T-helper 1 cell (primary cell): ENCODE data around the gene UNC5B.

ENCODE experiments used
- DNase-seq, 5 donors: peaks; one replicate each; pipeline ENCODE4 v3.0.0-alpha.2; 2012 to 2020

UNC5B gene

DNA sequence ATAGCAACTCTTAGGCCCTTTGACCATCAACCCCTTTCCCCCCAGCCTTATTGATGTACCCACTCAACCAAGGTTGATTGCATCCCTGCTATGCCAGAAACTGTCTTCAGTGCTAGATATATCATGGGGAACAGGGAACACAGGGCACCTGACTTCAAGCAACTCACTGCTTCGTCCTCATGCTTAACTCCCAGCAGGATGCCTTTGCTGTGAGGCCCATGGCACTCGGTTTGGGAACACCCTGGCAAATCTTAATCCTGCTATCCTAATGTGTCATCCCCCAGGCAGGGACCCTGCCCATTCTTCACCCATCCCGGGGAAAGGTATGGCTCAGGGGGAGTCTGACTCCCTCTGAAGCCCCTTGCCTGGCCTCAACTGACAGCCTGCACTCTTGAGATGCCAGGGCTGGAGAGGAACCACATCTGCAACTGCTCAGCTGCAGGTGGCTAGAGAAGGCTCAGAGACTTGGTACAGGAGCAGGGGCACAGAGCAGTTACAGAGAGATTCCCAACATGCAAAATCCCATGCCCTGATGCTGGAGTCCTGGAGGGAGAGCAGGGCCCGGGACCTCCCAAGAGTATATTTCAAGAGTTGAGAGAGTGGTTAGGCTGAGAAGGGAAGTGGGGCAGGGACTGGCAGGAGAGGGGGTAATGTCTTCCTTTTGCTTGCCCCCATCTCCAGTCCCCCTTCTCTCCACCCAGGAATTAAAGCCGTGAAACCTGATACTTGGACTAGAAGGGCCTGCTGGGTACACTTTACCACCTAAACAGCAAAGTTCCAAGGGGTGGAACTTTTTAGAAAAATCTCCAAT lies 2.4 kb upstream of the UNC5B start:
- DNase-seq, result no peak

DNA sequence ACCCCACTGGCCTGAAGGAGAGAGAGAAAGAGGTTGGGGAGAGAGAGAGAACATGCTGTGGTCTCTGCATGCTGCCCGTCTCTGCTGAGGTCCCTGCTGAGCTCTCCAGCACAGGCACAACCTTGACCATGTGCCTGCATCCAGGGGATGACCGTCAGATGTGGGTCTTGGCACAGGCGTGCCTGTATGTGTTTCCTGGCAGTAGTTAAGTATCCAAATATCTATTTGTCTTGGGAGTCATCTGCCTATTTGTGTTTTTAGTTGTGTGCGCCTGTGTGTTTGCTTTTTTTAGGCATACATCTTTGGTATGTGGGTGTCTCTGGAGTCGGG lies 1.9 kb upstream of the UNC5B start:
- no peak for DNase-seq

DNA sequence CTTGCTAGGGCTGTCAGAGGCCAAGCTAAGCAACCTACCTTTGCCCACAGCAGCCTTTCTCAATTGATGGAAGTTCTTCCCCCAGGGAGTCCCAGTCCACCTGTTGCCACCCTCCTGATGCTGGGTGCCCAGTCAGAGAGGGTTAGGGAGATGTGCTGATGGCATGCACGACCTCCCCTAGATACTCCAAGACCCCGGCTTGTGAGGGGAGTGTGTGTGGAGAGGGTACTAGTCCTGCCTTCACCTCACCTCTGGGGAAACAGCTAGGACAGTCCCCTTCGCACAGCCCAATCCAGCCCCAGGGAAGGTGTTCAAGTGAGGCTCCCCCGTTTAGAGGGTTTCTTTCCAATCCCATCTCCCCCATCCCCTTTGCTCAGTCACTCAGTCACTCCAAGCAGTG lies 1.3 kb upstream of the UNC5B start:
- no peak for DNase-seq

DNA sequence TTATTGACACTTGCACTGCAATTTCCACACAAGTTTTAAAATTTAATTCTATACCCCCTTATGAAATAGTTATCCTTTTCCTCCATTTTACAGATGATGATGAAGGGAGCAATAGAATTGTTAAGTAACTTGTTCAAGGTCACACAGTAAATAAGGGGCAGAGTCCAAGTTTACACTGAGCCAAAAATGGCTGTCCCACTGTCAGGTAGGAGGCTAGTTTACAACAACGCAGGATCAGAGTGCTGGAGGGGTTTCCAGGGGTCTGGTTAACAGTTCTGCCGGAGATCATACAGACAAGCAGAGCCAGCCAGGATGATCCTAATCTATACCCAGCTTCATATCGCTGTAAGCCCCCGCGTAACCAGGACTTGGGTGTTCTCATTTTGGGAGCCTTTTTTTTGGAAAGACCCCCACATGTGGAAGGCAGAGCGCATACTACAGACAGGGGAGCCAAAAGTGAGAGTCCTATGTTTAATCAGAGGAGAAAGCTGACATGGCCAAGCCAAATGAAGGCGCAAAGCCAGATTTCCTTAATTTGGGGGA lies 524 bp upstream of the UNC5B start:
- no peak for DNase-seq

DNA sequence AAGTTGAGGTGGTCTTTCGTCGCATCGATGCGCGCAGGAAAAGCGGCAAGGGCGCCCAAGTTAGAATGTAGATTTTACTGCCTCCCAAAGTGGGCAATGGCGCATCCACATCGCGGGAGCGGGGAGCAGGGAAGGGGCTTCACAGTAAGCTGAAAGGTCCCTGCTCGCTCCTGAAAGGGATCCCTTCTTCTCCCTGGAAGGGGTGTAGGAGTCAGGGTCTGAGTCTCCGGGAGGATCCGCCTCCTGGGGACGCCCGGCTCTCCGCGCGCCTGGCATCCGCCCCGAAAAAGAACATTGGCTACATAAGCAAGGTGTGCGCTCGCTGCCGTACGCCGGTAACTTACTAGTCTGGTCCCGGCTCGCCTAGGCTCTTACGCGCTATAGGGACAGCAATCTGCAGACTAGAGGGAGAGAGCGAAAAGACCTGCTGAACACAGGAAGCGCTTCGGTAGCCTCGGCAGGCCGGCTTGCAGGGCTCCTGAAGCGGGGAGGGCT lies 804 bp downstream of the UNC5B start:
- peak in 1 of 5 donors; percentile 29 for DNase-seq

DNA sequence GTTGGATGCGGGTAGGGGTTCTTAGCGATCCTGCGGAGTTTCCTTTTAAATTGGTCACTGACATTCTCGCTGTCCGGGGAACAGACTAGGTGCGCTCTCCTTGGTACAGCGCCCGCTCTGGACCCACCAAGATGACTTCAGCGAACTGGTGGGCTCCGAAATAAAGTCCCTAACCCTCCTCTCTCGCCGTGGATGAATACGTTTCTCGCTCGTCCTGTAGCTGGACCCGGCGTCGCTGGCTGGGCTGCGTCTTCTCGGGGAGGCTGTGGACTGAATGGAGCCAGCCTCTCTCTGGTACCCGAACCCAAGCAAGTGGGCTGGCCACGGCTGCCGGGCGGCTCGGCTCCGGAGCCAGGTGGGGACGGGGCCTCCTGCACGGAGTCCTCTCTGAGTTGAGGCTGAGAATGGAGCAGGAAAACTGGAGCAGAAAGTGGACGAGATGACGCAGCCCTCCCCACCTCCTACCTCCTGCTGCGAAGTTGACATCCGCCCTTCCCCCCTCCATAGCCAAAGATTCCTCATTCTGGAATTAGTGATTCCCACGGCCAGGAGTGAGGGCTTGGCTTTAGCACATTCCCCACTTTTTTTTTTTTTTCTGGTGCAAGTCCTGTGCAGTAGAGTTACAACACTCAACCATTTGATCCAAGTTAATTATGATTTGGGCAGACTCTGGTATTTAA lies 1.5 kb downstream of the UNC5B start:
- DNase-seq, result no peak

DNA sequence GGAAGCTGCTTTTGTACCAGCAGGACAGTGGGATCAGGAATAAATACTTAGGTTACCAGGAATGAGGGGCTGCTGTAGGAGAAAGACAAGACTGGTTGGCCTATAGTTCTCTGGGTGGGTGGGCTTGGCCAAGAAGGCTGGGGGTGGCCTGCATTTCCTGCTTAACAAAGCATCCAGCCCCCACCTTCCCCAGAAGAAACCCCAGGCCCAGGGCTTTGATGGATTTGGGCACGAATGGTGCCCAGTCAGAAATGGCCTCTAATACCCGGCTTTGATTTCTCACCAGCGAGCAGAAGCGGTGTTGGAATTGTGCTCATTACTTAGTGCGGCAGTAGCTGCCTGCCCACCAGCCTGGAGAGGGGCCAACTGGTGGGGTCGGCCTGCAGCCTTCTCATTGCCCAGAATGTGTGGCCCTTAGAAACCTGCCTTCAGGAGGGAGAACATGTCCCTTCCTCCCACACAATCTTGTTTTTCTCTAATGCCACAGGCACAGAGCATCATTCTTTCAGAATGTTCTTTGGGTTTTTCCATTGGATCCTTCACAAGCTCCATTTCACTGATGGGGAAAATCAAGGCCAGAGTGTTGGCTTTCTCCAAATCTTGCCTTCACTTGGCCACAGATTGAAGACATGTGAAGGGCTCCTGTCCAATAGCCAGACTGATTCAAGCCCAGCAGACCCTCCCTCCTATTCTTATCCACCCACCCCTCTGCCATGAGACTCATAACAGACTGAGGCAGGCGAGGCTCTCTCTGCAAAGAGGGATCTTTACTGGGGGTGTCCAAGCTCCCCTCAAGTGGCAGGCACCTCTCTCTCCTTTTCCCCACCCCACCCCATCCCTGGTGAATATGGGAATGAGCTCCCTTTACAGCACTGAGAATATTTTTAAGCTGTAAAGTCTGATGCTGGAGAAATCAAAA lies 2.5 kb downstream of the UNC5B start:
- no peak for DNase-seq

DNA sequence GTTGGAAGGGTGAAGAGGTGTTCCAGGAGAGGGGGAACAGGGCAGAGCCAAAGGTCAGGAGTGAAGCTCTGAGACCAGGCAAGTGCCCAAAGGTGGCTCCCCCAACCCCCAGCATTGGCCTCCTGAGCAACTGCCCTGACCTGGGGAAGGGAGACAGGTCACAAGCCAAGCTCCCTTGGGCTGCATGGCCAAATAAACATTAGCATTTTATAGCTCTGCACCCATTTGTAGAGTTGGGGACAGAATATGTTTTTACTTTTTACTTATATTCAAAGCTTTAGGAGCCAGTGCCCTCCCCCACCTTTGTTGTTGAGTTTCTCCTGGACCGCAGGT lies 4.0 kb downstream of the UNC5B start:
- DNase-seq, result no peak

DNA sequence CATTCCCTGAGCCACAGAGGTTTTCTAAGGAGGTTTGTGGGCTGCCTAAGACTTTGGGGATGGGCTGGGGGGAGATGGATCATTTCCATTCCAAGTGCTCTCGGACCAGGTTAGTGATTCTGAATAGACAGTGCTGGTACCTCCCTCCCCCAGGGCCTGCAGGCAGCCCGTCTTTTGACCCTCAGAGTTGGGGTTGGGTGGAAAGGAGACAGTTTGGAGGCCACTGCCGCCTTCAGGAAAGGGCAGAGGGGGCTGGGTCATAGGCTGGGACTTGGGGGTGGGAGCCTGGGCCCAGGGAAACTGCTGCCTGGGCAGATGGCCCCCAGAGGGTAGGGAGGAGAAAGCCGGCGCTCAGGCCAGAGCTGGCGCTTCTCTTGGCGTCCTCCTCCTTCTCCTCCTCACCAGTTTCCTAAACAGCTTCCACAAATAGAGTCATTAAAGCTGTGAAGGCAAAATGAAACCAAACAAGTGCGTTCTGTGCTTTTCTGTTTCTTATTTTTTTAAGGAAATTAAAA lies 4.4 kb downstream of the UNC5B start:
- no peak for DNase-seq

DNA sequence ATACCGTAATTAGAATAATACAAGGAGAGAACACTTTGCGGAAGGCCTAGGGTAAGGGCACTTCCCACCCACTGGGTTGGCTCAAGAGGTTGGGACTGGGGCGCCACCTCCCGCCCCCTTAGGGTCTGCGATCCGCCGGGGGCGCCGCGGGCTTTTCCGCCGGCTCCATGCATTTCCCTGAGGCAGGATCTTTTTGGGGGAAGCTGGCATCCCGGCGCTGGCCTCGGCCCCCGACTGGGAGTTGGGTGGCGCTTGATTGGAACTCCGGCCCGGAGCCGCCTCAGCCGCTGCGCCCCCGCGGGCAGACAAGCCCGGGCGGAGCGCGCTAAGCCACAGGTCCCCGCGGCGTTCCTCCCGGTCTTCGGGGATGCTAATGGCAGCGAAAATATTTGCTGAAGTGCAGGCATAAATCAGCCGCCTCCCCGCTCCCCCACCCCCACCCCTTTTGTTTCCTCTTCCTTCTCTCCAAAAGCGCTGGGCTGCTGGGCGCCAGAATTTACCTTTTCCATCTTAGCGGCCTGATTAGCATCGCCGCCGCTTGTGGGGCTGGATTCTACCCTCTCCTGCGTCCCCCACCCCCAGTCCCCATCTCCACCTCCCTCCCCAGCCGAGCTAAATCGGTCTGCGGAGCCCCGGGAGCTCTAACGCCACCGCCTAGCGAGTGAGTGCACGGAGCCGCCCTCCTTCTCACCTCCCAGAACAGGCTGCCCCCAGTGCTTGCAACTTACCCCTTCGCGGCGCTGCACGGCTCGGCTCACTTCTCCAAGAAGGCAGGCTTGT lies 5.1 kb downstream of the UNC5B start:
- DNase-seq, result no peak

DNA sequence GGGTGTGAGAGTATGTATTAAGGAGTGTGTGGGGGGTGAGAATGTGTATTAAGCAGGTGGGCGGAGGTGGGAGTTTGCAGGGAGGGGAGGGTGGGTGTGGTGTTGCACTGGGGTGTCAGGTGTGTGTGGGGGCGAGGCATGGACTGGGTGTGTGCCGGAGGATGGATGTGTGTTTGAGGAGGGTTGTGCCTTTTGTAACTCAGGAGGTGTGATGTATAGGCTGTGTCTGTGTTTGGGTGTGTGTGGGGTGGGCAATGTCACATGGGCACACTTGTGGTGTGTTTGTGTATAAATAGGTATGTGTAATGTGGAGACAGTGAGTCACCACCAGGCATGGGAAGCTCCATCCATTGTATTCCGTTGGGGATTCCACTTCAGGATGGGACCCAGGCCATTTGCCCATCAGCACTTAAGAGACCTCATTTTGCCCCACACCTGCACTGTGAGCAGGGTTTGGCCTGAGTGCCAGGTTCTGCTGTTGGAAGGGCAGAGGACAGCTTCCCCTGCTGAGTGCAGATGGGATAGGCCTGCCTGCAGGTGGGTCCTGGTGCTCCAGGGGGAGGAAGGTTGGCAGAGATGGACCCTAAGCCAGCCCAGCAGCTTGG lies 5.8 kb downstream of the UNC5B start:
- no peak for DNase-seq

DNA sequence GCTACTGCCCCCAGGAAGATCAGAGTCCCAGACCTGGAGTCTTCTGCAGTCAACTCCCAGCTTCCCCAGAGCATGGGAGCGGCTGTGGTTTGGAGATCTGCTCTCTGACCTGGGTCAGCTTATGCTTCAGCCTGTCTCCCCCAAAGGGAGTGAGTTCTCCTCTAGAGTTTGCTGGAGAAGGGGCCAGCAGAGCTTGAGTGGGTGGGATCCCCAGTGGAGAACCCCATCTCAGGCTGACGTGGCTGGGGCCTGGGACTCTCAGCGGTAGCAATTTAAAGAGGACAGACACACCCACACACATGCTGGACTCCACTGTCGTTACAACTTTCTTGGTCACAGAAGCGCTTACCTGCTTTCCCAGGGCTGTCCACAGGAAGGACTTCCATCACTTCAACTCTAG lies 6.3 kb downstream of the UNC5B start:
- no peak for DNase-seq

DNA sequence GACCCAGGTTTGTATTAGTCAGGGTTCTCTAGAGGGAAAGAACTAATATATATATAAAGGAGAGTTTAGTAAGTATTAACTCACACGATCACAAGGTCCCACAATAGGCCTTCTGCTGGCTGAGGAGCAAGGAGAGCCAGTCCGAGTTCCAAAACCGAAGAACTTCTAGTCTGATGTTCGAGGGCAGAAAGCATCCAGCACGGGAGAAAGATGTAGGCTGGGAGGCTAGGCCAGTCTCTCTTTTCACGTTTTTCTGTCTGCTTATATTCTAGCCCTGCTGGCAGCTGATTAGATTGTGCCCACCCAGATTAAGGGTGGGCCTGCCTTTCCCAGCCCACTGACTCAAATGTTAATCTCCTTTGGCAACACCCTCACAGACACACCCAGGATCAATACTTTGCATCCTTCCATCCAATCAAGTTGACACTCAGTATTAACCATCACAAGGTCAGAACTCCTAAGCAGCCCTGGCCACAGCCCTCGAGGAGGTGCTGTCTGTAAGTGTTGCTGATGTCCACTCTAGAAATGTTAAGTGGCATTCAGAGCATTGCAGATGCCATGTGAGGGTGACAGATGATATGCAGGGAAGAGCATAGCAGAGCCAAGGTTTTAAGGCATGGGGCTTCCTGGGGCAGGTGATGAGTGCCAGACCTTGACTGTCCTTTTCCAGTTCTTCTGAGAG lies 7.0 kb downstream of the UNC5B start:
- DNase-seq, result peak in 1 of 5 donors; percentile 2

DNA sequence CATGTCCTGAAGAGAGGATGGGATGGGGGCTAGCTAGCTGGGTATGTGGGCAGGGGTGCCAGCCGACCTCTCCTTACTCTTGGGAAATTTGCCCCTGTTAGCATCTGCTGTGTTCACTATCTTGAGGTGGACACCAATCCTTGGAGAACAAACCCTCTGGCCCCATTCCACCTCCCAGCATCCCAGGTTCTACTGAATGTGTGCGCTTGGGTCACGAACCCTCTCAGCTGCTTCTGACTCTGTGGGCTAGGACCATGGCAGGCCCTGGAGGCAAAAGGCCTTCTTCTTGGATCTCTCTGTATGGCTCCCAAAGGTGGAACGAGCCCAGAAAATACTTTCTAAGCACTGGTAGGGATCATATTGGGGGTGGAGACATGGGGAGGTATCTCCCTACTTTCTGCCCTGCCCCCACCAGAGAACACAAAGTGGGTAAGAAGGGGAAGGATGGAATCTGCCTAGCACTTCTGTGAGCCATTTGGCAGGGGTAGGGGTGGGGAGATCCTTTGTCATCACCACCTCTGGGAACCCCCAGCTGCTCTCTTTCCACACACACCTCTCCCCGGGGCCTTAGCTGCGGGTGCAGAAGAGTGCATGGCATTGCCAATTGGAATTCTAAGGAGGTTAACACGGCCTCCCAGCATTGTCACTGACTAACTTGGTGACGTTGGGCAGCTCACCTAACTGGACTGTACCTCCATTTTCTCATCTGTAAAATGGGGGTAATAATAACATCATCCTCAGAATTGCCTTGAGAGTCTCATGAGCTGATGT lies 7.7 kb downstream of the UNC5B start:
- DNase-seq, result peak in 1 of 5 donors; percentile 1

DNA sequence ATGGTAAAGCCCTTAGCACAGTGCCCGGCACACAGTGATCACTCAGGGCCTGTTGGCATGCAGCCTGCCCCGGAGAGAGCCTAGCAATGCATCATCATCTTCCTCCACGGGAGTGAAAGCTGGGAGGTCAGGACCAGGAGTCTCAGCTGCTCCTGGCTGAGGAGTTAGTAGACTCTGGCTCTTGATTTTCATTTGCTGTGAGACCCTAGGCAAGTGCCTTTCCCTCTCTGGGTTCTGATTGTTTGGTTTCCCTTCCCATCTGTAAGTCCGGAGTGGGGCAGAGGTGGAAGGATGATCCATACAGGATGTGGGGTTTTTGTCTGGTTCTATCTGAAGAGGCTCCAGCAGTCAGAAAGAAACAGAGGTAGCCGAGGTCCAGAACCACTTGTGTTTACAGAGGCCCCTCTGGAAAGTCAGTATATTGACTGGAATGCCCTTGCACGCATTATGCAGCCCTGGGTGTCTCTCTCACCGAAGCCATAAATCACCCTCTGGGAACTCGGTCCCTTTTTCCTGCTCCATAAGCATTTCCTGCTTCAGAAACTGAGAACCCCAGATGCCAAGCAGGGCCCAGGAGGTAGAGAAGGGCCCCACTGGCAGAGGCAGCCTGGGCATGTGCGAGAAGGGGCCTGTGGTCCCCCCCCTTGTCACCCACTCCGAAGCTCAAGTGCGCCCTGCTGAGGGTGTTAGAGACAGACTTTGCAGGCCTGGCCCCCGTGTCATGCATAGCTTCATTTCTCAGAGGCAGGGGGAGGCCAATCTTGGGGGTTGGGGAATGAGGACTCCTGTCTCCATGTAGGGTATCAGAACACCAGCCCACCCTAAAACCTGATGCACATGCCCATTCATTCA lies 8.5 kb downstream of the UNC5B start:
- peak in 1 of 5 donors; percentile 3 for DNase-seq

DNA sequence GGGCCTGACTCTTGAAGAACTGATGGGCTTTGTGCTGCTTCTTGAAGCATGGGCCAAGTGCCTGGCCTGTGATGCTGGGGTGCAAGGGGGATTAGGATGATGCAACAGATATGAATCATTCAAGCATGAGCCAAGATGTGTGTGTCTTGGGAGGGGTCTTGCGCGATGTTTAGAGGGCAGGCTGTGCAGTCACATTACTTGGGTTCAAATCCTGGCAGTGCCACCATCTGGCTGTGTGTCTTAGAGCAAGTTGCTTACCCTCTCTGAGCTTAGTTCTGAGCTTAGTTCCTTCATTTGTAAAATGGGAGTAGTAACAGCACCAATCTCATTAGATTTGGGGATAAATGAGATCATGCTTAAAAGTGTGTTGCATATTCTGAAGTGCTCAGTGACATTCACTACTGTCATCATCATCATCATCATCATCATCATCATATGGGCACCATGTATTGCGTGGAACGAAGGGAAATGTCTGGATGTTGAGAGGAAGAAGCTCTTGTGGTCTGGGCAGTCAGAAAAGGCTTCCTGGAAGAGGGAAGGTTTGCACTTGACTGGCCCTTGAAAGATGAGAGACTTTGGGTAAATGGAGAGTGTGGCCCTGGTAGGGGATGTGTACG lies 9.3 kb downstream of the UNC5B start:
- no peak for DNase-seq

DNA sequence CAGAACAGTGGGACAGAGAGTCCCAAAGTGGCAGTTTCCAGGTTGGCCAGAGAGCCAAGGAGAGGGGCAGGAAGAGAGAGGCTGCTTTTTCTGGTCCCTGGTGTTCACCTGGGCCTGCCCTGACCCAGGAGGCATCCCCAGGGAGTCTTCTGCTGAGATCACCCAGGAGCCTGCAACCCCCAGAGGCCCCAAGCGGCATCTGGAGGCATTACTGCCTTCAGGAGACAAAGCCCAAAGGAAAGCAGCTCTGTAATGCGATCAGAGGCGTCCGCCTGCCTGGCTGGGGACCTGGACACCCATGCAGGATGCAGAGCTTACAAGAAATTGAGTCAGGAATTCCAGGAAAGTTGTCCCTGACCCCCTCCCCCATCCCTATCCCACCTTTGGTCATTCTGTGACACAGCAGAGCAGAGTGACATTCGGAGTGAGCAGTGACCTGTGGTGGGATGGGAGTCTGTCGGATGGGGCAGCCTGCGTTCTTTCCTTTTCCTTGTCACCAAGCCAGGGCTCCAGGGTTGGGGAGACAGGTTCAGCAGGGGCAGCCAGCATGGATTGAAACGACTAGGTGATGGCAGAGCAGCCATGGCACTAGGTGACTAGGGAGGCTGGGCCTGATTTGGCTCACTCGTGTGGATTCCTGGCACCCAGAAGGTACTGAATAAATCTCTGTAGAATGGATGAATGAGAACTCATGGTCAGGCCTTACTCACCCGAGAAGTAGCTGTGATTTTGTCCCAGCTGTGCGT lies 10.4 kb downstream of the UNC5B start:
- DNase-seq, result peak in 1 of 5 donors; percentile 2
